Brain pericyte (primary cell): ENCODE data around the gene SCAND1.
"Not testable (repeated sequence)": the region's sequence is repeated elsewhere in the genome, so short reads cannot be mapped to it uniquely, and the experiment has no call there.

Experiments
- DNase-seq: peaks from one replicate; pipeline ENCODE4 v3.0.0-alpha.2; 2012; ENCODE audit warnings: low read depth, low spot score

SCAND1 gene

DNA sequence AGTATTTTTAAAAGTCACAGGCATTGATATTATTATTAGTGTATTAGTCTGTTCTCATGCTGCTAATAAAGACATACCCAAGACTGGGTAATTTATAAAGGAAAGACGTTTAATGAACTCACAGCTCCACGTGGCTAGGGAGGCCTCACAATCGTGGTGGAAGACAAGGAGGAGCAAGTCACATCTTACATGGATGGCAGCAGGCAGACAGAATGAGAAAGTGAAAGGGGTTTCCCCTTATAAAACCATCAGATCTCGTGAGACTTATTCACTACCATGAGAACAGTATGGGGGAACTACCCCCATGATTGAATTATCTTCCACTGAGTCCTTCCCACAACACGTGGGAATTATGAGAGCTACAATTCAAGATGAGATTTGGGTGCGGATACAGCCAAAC is 5.0 kb upstream of the SCAND1 start:
- not testable (repeated sequence) for DNase-seq

DNA sequence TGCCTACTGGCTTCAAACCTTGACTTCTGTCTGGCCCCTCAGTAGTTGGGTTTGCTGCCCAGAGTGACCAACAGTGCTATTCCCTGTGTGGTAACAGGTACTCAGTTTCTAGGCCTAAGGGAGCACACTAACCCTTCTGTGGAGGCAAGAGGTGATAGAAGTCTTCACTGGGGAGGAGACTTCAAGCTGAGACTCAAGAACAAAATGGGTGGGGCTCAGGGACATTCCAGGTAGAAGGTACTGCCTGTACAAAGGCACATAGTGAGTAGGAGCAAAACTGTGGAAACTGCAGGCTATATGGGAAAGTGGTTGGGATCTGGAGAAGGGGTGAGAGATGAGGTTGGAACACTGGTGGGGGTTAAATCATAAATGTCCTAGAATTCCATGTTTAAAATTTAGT is 2.3 kb upstream of the SCAND1 start:
- DNase-seq, result no peak

DNA sequence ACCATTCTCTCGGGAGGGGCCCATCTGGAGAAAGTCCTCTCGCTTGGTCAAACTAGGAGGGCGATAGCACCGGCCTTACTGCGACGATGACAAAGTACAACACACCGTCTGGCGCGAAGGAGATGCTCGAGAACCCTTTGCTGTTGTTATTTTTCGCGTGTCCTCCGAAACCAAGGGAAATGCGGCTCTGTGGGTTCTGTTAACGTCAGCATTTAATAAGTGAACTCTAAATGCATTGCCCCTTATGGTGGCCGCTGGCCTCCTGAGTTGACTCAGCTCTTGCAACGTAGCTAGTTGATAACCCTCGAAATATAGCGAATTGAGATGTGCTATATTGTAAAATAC is 577 bp upstream of the SCAND1 start:
- DNase-seq, result no peak

DNA sequence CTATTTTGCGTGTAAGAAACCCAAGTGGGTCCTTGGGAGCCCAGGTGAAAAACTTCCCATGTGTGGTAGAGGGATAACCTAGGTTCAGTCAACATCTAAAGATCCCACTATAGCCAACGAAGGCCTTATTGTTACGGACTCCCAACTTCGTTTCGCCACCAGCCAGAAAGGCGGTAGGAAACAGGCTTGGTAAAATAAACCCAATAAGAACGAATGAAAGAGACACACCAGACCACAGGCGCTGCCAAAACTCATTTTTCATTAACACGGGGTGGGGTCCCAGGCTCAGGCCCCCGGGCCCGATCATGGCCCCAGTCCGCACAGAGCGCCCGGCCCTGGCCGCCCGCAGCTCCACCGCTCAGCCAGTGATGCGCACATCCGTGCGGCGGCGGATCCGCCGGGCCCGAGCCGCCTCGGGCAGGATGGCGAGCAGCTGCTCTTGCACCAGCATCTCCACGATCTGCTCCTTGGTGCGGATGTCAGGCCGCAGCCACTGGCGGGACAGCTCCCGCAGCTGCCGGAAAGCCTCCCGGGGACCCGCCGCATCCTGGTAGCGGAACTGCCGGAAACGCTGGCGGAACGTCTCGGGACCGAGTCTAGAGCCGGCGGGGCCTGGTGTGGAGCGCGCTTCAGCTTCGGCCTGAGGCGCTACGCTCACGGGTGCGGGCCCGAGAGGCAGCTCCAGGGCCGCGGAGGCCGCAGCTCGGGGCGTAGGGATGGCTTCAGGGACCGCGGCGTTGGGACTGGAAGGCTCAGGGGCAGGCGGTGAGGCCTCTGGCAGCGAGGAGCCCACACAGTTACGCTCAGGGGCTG is 709 bp downstream of the SCAND1 start:
- peak; percentile 3 for DNase-seq

DNA sequence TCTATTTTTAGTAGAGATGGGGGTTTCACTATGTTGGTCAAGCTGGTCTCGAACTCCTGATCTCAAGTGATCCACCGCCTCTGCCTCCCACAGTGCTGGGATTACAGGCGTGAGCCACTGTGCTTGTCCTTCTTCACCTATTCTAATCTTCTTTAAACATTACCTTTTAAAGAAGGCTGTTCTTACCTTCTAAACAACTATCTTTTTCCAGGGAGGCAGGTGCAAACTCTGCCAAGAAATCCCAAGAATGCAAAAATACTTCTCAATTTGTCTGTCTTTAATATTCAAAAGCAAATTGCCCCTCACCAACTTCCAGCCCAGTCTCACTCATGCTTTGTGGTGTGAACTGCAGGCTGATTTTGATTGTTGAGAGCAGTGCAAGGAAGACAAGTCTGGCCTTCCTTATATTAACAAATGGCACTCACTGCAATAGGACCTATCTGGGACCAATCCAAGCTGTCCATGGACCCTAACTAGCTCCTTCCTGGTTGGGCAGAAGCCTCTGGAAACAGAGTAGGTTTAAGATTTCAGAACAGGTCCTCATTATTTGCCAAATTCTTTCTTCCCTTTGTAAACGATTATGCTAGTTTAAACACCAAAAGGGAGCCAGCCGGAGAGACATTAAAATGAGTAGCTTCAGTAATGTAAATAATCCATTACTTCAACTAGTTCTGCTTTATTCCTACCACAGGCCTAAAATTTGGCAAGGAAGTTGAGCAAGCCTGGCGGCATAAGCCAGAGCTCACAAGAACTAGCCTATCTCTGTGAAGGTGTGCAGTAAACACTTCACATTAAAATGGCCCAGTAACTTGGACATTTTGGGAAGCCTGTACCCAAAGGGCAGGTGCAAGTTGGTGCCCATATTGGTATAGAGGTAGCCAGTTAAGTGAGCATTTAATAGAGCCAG is 1.6 kb downstream of the SCAND1 start:
- DNase-seq, result no peak

DNA sequence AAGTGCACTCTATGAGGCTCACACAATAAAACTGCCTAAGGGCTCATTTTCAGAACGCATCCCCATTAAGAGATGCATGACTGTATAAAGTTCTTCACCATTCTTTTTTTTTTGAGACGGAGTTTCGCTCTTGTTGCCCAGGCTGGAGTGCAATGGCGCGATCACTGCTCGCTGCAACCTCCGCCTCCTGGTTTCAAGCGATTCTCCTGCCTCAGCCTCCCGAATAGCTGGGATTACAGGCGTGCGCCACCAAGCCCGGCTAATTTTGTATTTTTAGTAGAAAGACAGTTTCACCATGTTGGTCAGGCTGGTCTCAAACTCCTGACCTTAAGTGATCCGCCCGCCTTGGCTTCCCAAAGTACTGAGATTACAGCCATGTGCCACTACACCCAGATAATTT is 2.2 kb downstream of the SCAND1 start:
- DNase-seq, result not testable (repeated sequence)

DNA sequence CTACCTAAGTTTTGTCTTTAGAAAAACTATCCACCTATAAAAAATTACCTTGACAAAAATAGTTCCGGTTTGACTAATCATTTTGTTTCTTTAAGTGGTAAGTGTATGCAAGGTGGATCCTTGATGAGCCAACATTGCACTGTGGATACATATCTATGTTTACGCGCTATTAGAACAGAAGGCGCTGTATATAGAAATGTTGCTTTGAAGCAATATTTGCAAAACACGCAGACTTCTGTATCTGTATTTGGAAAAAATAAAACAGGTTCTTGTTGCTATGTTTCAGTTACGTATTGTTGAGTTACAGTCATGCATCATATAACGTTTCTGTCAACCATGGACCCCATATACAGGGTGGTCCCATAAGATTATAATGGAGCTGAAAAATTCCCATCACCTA is 4.2 kb downstream of the SCAND1 start:
- DNase-seq, result no peak

DNA sequence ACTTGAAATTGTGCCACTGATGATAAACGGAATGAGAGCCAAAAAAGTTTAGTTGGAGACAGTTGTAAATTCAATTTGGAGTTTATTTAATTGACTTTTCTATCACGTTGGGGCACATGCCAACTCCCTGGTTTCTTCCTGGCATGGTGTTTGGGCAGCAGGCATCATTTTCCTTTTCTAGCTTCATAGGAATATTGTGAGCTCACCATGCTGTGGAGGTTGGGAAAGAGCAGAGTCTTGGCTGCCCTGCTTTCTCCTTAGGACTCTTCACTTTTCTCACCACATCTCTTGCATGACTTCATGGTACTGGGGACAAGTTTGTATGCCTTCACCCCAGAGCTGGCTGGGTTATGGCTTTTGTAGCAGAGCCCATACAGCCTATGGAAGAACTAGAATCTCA is 6.4 kb downstream of the SCAND1 start:
- no peak for DNase-seq

DNA sequence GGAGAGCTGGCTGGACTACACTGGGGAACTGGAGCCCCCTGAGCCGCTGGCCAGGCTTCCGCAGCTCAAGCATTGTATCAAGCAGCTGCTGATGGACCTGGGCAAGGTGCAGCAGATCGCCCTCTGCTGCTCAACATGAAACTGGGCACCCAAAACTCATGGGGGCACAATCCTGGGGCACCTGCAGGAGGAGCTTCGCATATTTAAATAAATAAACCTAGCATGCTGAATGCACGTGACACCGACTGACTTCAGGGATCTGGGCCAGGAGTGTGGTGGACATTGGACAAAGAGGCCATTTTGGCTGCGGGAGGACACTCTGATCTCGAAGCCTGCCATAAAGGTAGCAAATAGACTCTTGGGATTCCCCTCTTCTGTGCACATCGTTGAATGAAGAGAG is 6.8 kb downstream of the SCAND1 start:
- DNase-seq, result no peak

DNA sequence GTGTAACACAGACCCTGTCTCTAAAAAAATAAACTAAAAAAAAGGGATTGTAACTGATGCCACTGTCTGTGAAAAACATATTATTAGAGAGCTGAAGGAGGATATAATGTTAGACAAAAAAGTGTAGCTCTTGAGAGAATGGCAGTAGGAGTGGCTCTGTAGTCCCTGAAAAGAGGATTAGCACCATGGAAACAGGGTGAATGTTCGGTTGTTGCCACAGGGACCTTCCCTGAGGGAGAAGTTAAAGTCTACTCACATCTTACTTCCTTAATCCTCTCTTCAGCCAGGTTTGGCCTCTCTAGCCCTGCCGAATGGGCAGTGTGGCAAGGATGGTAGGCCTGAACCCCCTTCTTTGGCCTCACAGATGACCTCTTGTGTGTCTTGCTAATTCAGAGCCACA is 12.1 kb downstream of the SCAND1 start:
- DNase-seq, result no peak

DNA sequence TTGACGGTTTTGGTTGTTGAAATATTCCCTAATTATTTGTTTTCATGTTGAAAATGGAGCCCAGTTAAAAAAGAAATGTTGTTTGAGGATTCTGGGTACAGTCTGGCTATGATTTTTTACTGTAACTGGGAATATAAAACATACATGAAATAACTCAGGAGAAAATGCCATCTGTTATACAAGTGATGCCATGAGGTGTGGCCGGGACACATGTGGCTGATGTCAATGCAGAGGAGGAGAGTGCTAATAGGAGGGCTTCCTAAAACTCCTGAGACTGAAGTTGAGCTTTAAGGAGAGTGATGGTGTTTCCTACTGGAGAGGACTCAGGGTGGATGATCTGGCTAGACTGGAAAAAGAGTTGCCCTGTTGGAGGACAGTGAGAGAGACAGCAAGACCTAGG is 12.7 kb downstream of the SCAND1 start:
- DNase-seq, result no peak

DNA sequence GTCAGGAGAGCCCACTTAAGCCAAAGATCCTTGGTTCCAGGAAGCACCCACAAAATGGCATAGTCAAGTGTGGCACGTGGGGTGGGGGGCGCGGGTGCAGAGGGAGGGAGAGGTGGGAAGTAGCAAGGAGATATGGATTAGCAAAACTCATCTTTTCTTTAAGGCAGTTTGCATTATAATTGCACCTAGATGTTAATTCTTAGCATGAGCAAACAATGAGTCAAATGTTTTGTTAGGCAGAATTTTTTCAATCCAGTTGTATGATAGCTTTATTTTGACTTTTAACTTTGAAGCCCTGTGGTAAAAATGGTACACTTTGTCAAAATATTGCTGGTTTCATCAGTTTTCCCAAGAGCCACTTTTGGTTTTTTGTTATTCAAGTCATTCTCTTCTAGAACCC is 15.0 kb downstream of the SCAND1 start:
- DNase-seq, result no peak

DNA sequence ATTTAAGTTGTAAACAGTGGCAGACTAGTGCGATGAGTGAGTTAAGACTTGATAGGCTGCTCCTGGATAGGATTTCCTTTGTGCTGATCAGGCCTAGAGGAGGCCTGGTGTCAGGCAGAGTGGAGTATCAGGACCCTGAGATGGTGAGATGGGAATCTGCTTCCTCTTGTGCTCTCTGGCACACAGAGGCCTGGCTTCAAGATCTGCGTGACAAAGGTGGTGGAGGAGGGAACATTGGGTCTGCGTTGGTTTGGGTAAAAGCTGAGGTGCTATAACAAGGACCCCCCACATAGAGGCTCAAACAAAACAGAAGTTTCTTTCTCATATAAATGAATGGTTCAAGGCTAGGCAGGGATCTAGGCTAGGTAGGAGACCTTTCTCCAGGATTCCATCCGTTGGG is 20.3 kb downstream of the SCAND1 start:
- no peak for DNase-seq

DNA sequence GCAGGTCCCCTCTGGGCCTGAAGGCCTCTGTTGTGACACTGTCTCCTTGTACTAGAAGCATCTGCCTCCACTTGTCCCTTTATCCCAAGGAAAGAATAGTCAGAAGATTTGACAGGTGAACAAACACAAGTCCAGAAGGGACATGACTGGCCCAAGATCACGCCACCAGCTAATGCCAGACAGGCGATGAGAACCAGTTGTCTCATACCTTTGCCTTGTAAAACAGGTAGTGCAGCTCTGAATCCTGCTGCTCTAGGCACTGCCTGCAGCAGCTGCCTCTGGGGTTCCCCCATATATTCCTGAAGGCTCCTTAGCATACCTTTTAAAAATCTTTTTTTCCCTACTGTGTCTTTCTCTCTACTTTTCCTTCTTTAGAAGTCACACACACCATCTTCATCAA is 25.0 kb downstream of the SCAND1 start:
- DNase-seq, result no peak

DNA sequence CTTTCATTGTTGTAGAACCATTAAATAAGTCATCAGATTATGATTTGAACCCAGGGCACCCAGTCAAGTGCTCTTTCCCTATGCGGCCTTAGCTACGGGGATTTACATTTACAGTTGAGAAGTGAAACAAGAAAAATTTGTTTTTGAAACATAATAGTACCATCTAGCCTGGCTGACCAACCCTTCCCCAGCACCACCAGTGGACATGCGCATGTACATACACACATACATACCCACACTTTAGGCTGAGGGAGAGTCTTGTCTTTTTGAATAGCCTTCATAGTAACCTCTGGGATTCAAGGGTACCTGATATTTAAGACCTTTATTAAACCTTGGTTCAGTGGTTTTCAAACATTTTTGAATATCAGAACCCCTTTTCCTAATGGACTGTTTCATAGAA is 33.8 kb downstream of the SCAND1 start:
- no peak for DNase-seq

DNA sequence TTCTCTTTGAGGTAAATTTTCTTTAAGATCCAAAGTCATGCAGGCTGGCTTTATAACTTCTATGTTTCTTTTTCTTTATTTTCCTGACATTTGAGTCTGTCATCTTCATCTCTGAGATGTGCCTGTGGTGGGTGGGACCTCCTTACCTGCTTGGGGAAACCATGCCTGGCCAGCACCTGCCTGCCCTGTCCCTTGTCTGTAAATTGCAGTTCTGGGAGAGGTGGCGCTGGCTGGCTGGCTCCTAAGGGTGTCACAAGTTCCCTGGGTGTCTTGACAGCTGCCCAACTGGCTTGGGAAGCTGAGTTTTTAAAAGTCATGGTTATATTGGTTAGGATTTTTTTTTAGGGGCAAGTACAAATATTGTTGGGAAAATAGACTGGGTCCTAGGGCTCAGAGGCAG is 36.3 kb downstream of the SCAND1 start:
- no peak for DNase-seq

DNA sequence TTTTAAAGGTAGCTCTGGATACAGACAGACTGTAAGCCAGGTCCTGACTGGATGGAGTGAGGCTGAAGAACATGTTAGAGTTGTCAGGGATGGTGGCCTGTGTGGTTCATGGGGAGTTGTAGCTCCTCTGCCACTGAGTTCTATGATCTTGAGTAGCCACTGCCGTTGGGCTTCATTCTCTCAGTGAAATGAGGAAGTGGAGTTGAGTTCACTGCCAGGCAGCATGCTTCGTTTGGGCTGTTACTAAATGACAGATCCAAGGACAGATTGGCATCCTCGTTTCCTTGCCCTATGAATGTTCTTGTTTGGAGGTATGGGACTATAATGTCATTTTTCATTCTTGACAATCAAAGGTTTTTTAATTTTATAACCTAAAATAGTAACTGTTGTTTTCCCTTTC is 37.2 kb downstream of the SCAND1 start:
- no peak for DNase-seq

DNA sequence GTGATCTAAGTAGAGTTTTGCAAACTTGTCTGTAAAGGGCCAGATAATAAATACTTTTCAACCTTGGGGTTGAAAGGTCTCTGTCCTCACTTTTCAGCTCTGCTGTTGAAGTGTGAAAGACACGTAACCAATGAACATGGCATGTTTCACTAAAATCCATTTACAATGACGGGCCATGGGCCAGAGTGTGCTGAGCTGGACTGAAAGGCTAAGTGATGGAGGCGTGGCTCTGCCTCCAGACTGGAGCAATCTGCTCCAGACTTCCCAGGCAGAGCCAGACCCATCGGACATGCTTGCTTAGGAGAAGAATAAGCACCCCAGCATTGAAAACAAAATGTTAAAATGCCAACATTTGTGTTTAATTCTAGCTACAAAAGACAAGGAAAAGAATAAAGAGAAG is 41.4 kb downstream of the SCAND1 start:
- DNase-seq, result no peak

DNA sequence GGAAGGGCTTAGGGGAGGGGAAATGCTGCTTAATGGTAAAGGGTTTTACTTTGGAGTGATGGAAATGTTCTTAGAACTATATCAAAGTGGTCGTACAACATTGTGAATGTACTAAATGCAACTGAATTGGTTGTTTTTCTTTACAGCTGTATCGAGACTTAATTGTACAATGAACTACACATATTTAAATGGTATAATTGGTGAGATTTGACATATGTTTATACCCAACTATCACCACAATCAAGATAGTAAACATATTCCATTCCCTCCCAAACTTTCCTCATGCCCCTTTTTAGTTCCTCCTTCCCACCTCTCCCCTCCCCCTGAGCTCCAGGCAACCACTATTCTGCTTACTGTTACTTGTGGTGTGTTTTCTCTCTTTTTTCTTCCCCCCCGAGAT is 44.0 kb downstream of the SCAND1 start:
- no peak for DNase-seq

DNA sequence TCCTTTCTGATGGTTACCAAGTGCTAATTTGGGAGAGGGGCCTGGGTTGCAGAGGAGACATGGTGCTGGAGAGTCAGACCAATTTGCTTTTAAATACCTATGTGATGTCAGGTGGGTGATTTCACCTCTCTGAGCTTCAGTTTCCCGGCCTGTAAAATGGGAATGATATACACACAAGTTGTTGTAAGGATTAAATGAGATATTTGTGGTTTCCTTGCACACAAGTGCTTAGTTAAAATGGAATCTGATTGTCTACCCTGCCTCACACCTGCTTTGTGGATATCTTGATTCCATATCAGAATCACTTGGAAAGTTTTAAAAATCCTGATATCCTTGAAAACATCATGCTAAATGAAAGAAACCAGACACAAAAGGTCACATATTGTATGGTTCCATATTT is 44.5 kb downstream of the SCAND1 start:
- DNase-seq, result no peak

DNA sequence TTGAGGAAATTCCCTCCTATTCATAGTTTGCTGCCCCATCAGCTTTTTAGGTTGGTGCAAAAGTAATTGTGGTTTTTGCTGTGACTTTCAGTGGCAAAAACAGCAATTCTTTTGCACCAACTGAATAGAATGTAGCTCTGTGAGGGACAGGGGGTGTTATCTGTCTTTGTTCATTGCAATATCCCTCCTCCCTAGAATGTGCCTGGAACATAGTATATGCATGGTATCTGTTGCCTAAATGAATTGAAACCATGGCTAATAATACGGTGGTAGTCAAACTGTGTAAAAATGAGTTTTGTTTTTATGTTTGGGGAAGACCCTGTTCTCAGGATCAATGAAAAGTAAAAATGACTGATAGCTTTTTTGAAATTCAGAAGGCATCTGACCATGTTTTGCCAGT is 45.1 kb downstream of the SCAND1 start:
- no peak for DNase-seq

DNA sequence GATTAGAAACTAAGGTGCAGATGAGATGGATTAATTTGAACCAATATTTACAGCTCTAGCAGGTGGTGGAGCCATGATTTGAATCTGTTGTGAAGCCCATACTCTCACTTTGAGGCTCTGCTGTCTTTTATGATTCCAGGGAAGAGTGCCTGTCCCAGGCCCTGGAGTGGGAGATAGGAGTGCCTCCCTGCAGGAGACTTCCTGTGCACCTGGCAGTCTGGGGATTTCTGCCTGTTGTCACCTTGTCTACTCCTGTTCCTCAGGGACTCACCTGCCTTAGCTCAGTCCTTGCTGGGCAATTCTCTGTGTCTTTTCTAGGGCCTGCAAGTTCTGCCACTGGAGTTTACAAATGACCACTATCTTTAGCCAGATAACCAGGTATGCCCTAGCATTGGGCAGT is 46.3 kb downstream of the SCAND1 start:
- DNase-seq, result no peak

DNA sequence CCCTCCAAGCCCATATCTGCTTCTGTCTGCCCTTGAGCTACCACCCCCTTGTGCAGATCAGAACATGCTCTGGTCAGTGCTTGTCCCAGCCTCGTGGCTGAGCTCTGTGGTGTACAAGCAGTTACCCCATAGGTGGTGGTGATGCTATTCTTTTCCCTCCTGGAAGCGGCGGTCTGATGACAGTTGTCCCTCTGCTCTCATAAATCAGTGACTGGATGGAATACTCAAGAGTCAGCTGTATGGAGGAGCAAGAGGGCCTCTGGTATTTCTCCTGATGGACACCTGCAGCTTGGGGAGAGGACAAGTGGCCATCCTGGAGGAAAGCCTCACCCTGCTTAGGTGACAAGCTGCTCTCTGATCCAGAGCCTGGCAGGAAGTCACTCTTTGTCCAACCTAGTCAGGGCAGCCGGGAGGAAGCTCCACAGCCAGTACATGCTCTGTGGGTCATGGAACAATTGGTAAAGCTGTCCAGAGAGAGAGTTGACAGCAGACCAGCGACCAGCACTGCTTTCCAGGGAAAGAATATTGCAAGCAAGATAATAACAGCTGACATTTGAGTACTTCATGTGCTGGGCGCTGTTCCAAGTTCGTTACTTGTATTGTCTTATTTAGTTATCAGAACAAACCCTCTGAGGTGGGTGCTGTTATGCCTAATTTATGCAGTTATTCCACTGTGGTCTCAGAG is 47.1 kb downstream of the SCAND1 start:
- DNase-seq, result no peak
